ENCODE results near the gene TSFM.

Gene TSFM

DNA sequence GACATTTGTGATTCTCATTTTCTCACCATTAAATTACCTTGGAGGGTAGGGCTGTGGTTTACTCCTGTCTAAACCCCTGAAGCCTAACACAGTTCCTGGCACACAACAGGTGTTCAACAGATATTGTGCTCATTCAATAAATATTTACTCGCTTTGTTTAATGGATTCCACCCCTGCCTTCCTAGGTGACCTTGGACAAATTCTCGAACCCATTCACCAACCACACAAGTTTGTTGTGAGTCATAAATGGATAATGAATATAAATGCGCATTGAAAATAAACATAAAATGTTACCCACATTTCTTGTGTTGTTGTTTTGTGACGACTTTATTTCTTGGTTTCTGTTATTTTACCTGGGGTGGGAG lies 362 bp upstream of the TSFM start:
- H3K27me3 ChIP-seq (ENCODE audit: insufficient read depth, low read length, poor library complexity): no peaks in the 10 kb centered on the region
- H3K4ac ChIP-seq (ENCODE audit: low read depth, low read length): no peak overlapping the region
- H3K23ac ChIP-seq (ENCODE audit: low read length): no peak overlapping the region
- peaks cover 8% of the 10 kb centered on the region for H3K79me2 ChIP-seq (ENCODE audit: control insufficient read depth, insufficient read depth, low read length)
- peaks cover 5% of the 10 kb centered on the region for H3K79me1 ChIP-seq (ENCODE audit: low read length)
- no peak overlapping the region for H2BK15ac ChIP-seq (replicated peaks; ENCODE audit: low read depth)
- no peak overlapping the region for H3K27ac ChIP-seq (ENCODE audit: low read depth, low read length)
- no peak overlapping the region for H4K5ac ChIP-seq (ENCODE audit: low read length)
- H3K9ac ChIP-seq (ENCODE audit: low read length): no peak overlapping the region
- H3K56ac ChIP-seq (ENCODE audit: low read length): no peak overlapping the region
- H2BK120ac ChIP-seq (ENCODE audit: low read depth, low read length): no peak overlapping the region
- peaks cover 4% of the 10 kb centered on the region for H3K36me3 ChIP-seq (ENCODE audit: control insufficient read depth, insufficient read depth, low read length)
- no CpG with 5 or more reads among the region's 4 CpGs for WGBS (ENCODE audit: extremely low coverage, insufficient coverage, low lambda C conversion rate)
- H3K18ac ChIP-seq (ENCODE audit: low read length): no peak overlapping the region
- no peak overlapping the region for H2AK5ac ChIP-seq (ENCODE audit: low read length)
- no peak overlapping the region for H2BK5ac ChIP-seq (ENCODE audit: low read length)
- no peak for DNase-seq
- H3K4me1 ChIP-seq (ENCODE audit: control insufficient read depth, low read depth, low read length): no peaks in the 10 kb centered on the region
- no peak overlapping the region for H3K4me2 ChIP-seq (ENCODE audit: low read length)
- H4K8ac ChIP-seq (ENCODE audit: low read depth, low read length): no peak overlapping the region
- no peak overlapping the region for H3K4me3 ChIP-seq (ENCODE audit: low read length)

DNA sequence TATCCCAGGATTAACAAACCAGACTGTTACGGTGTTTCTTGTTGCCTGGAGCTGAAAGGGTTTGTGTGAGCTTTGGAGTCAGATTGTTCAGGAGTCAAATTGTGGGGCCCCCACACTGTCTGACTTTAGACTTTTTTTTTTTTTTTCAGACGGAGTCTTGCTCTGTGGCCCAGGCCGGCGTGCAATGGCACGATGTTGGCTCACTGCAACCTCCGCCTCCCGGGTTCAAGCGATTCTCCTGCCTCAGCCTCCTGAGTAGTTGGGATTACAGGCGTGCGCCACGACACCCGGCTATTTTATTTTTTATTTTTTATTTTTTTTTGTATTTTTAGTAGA lies 847 bp downstream of the TSFM start:
- Histone ChIP-seq H4K5ac (ENCODE audit: low read length) (no peak overlapping the region), H4K8ac (ENCODE audit: low read depth, low read length) (no peak overlapping the region), H3K27me3 (ENCODE audit: insufficient read depth, low read length, poor library complexity) (no peaks in the 10 kb centered on the region), H3K79me2 (ENCODE audit: control insufficient read depth, insufficient read depth, low read length) (peaks cover 8% of the 10 kb centered on the region), H2BK5ac (ENCODE audit: low read length) (no peak overlapping the region), H2AK5ac (ENCODE audit: low read length) (no peak overlapping the region), H2BK15ac (replicated peaks; ENCODE audit: low read depth) (no peak overlapping the region), H3K4me1 (ENCODE audit: control insufficient read depth, low read depth, low read length) (no peaks in the 10 kb centered on the region), H2BK120ac (ENCODE audit: low read depth, low read length) (no peak overlapping the region), H3K4ac (ENCODE audit: low read depth, low read length) (no peak overlapping the region), H3K18ac (ENCODE audit: low read length) (no peak overlapping the region), H3K79me1 (ENCODE audit: low read length) (peaks cover 5% of the 10 kb centered on the region), H3K56ac (ENCODE audit: low read length) (peak overlapping the region; percentile 97), H3K36me3 (ENCODE audit: control insufficient read depth, insufficient read depth, low read length) (peaks cover 4% of the 10 kb centered on the region), H3K4me3 (ENCODE audit: low read length) (peak overlapping the region; percentile 96), H3K9ac (ENCODE audit: low read length) (peak overlapping the region; percentile 94), H3K27ac (ENCODE audit: low read depth, low read length) (no peak overlapping the region), H3K23ac (ENCODE audit: low read length) (no peak overlapping the region), H3K4me2 (ENCODE audit: low read length) (peak overlapping the region; percentile 85)
- WGBS (ENCODE audit: extremely low coverage, insufficient coverage, low lambda C conversion rate): no CpG with 5 or more reads among the region's 12 CpGs
- no peak for DNase-seq

DNA sequence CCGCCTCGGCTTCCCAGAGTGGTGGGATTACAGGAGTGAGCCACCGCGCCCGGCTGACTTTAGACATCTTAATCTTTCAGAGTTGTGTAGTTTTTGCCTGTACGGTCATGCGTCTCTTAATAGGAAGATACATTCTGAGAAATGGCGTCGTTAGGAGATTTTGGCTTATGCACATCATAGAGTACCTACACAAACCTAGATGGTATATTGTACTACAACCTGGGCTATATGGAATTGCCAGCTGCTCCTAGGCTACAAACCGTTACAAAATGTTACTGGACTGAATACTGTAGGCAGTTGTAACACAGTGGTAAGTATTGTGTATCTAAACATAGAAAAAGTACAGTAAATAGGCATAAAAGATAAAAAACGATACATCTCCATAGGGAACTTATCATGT lies 1.3 kb downstream of the TSFM start:
- Histone ChIP-seq H3K79me2 (ENCODE audit: control insufficient read depth, insufficient read depth, low read length) (peaks cover 8% of the 10 kb centered on the region), H3K4me1 (ENCODE audit: control insufficient read depth, low read depth, low read length) (no peaks in the 10 kb centered on the region), H3K4me2 (ENCODE audit: low read length) (no peak overlapping the region), H3K4ac (ENCODE audit: low read depth, low read length) (no peak overlapping the region), H3K18ac (ENCODE audit: low read length) (no peak overlapping the region), H3K9ac (ENCODE audit: low read length) (no peak overlapping the region), H3K79me1 (ENCODE audit: low read length) (peaks cover 5% of the 10 kb centered on the region), H3K23ac (ENCODE audit: low read length) (no peak overlapping the region), H3K27ac (ENCODE audit: low read depth, low read length) (no peak overlapping the region), H3K4me3 (ENCODE audit: low read length) (no peak overlapping the region), H3K56ac (ENCODE audit: low read length) (no peak overlapping the region), H3K27me3 (ENCODE audit: insufficient read depth, low read length, poor library complexity) (no peaks in the 10 kb centered on the region), H4K5ac (ENCODE audit: low read length) (no peak overlapping the region), H4K8ac (ENCODE audit: low read depth, low read length) (no peak overlapping the region), H2AK5ac (ENCODE audit: low read length) (no peak overlapping the region), H3K36me3 (ENCODE audit: control insufficient read depth, insufficient read depth, low read length) (peaks cover 4% of the 10 kb centered on the region), H2BK120ac (ENCODE audit: low read depth, low read length) (no peak overlapping the region), H2BK15ac (replicated peaks; ENCODE audit: low read depth) (no peak overlapping the region), H2BK5ac (ENCODE audit: low read length) (no peak overlapping the region)
- WGBS (ENCODE audit: extremely low coverage, insufficient coverage, low lambda C conversion rate): no CpG with 5 or more reads among the region's 11 CpGs
- DNase-seq: no peak

- Histone ChIP-seq H4K5ac (ENCODE audit: low read length) (no peak overlapping the region), H3K4me1 (ENCODE audit: control insufficient read depth, low read depth, low read length) (no peaks in the 10 kb centered on the region), H3K23ac (ENCODE audit: low read length) (no peak overlapping the region), H3K4me2 (ENCODE audit: low read length) (no peak overlapping the region), H2BK15ac (replicated peaks; ENCODE audit: low read depth) (no peak overlapping the region), H3K79me2 (ENCODE audit: control insufficient read depth, insufficient read depth, low read length) (no peaks in the 10 kb centered on the region), H4K8ac (ENCODE audit: low read depth, low read length) (no peak overlapping the region), H2AK5ac (ENCODE audit: low read length) (no peak overlapping the region), H3K18ac (ENCODE audit: low read length) (no peak overlapping the region), H3K27me3 (ENCODE audit: insufficient read depth, low read length, poor library complexity) (no peaks in the 10 kb centered on the region), H3K27ac (ENCODE audit: low read depth, low read length) (no peak overlapping the region), H3K36me3 (ENCODE audit: control insufficient read depth, insufficient read depth, low read length) (peaks cover 5% of the 10 kb centered on the region), H3K4ac (ENCODE audit: low read depth, low read length) (no peak overlapping the region), H2BK120ac (ENCODE audit: low read depth, low read length) (no peak overlapping the region), H3K9ac (ENCODE audit: low read length) (no peak overlapping the region), H3K79me1 (ENCODE audit: low read length) (no peaks in the 10 kb centered on the region), H3K56ac (ENCODE audit: low read length) (no peak overlapping the region), H3K4me3 (ENCODE audit: low read length) (no peak overlapping the region), H2BK5ac (ENCODE audit: low read length) (no peak overlapping the region)
- no CpG with 5 or more reads among the region's 1 CpG for WGBS (ENCODE audit: extremely low coverage, insufficient coverage, low lambda C conversion rate)
- no peak for DNase-seq
Observed at GRCh38 chr12:57793920-57794319, 11.3 kb downstream of the TSFM start.

DNA sequence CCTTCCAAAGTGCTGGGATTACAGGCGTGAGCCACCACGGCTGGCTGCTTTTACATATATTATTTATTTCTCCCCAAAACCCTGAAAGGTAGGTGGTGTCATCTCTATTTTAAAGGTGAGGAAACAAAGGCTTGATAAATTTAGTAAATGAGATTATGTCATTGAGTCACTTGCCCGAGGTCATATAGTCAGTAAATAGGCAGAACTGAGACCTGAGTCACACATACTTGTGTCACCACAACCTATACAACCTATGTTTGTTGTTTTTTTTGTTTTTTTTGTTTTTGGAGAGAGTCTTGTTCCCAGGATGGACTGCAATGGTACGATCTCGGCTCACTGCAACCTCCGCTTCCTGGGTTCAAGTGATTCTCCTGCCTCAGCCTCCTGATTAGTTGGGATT lies 12.8 kb downstream of the TSFM start:
- Histone ChIP-seq H3K4ac (ENCODE audit: low read depth, low read length) (no peak overlapping the region), H3K4me2 (ENCODE audit: low read length) (no peak overlapping the region), H3K79me2 (ENCODE audit: control insufficient read depth, insufficient read depth, low read length) (no peaks in the 10 kb centered on the region), H3K27me3 (ENCODE audit: insufficient read depth, low read length, poor library complexity) (no peaks in the 10 kb centered on the region), H3K4me1 (ENCODE audit: control insufficient read depth, low read depth, low read length) (no peaks in the 10 kb centered on the region), H3K18ac (ENCODE audit: low read length) (no peak overlapping the region), H3K23ac (ENCODE audit: low read length) (no peak overlapping the region), H3K36me3 (ENCODE audit: control insufficient read depth, insufficient read depth, low read length) (peaks cover 6% of the 10 kb centered on the region), H3K27ac (ENCODE audit: low read depth, low read length) (no peak overlapping the region), H3K56ac (ENCODE audit: low read length) (no peak overlapping the region), H2BK120ac (ENCODE audit: low read depth, low read length) (no peak overlapping the region), H3K79me1 (ENCODE audit: low read length) (no peaks in the 10 kb centered on the region), H2AK5ac (ENCODE audit: low read length) (no peak overlapping the region), H3K4me3 (ENCODE audit: low read length) (no peak overlapping the region), H4K5ac (ENCODE audit: low read length) (no peak overlapping the region), H2BK15ac (replicated peaks; ENCODE audit: low read depth) (no peak overlapping the region), H2BK5ac (ENCODE audit: low read length) (no peak overlapping the region), H4K8ac (ENCODE audit: low read depth, low read length) (no peak overlapping the region), H3K9ac (ENCODE audit: low read length) (no peak overlapping the region)
- whole genome bisulfite sequencing (ENCODE audit: extremely low coverage, insufficient coverage, low lambda C conversion rate): no CpG with 5 or more reads among the region's 6 CpGs
- DNase-seq: no peak

DNA sequence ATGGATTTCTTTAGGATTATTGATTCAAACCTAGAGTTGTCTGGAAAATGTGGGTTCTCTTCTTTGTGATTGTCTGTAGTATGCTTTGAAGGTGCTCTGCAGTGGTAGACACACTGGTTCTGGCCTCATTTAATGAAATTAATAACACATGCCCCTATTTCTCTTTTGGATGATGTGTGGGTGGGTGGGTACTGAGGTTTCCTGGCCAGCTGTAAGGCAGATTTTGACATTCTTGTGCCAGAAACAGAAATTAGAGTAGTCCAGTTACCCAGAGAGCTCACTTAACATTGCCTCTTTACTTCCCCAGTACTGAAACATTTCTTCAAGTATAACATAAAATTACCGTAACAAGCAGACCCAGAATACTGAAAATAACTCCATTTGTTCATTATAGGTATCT lies 14.4 kb downstream of the TSFM start:
- H2BK15ac ChIP-seq (replicated peaks; ENCODE audit: low read depth): no peak overlapping the region
- no peak overlapping the region for H3K18ac ChIP-seq (ENCODE audit: low read length)
- peaks cover 6% of the 10 kb centered on the region for H3K36me3 ChIP-seq (ENCODE audit: control insufficient read depth, insufficient read depth, low read length)
- H3K56ac ChIP-seq (ENCODE audit: low read length): no peak overlapping the region
- no peak overlapping the region for H4K5ac ChIP-seq (ENCODE audit: low read length)
- no peak overlapping the region for H2BK120ac ChIP-seq (ENCODE audit: low read depth, low read length)
- no peak overlapping the region for H3K4ac ChIP-seq (ENCODE audit: low read depth, low read length)
- H3K27me3 ChIP-seq (ENCODE audit: insufficient read depth, low read length, poor library complexity): no peaks in the 10 kb centered on the region
- no peak overlapping the region for H3K4me3 ChIP-seq (ENCODE audit: low read length)
- H3K23ac ChIP-seq (ENCODE audit: low read length): no peak overlapping the region
- no CpG with 5 or more reads among the region's 1 CpG for WGBS (ENCODE audit: extremely low coverage, insufficient coverage, low lambda C conversion rate)
- H2BK5ac ChIP-seq (ENCODE audit: low read length): no peak overlapping the region
- H3K9ac ChIP-seq (ENCODE audit: low read length): no peak overlapping the region
- H3K79me1 ChIP-seq (ENCODE audit: low read length): no peaks in the 10 kb centered on the region
- no peak overlapping the region for H4K8ac ChIP-seq (ENCODE audit: low read depth, low read length)
- H3K4me1 ChIP-seq (ENCODE audit: control insufficient read depth, low read depth, low read length): no peaks in the 10 kb centered on the region
- no peak overlapping the region for H3K4me2 ChIP-seq (ENCODE audit: low read length)
- DNase-seq: no peak
- H3K27ac ChIP-seq (ENCODE audit: low read depth, low read length): no peak overlapping the region
- H3K79me2 ChIP-seq (ENCODE audit: control insufficient read depth, insufficient read depth, low read length): no peaks in the 10 kb centered on the region
- H2AK5ac ChIP-seq (ENCODE audit: low read length): no peak overlapping the region
